AG10803 (cell line): ENCODE data around the gene RINL.
"Not testable (repeated sequence)": the region's sequence is repeated elsewhere in the genome, so short reads cannot be mapped to it uniquely, and the experiment has no call there.

Experiments
- DNase-seq: peaks from one replicate; pipeline ENCODE4 v3.0.0; 2010; ENCODE audit warnings: low read depth
- H3K4me3 ChIP-seq: 2 replicates; pipeline ENCODE4 v1.5.1; 2011; ENCODE audit warnings: mild to moderate bottlenecking, low read length, control low read depth
- CTCF ChIP-seq: conservative IDR thresholded peaks from 2 replicates; pipeline ENCODE4 v1.5.1; 2011; ENCODE audit warnings: mild to moderate bottlenecking, low read length, control low read depth, inconsistent platforms

RINL gene

GRCh38 chr19:38826856-38827551, 51.1 kb downstream of the RINL start:
- no peak for TF ChIP-seq CTCF
- no peak overlapping the region for H3K4me3 ChIP-seq
- DNase-seq, result no peak

GRCh38 chr19:38825936-38826335, 52.1 kb downstream of the RINL start:
- H3K4me3 ChIP-seq, DNase-seq: not testable (repeated sequence)

- H3K4me3 ChIP-seq, result not testable (repeated sequence)
These were observed 56.7 kb downstream of the RINL start for GRCh38 chr19:38821230-38821825.

GRCh38 chr19:38819231-38819920, 58.7 kb downstream of the RINL start:
- DNase-seq, result no peak
- no peak overlapping the region for H3K4me3 ChIP-seq
- no peak for TF ChIP-seq CTCF

More at GRCh38 chr19:38821230-38821825, 56.7 kb downstream of the RINL start:
- not testable (repeated sequence) for DNase-seq
